SK-N-SH treated with all-trans-retinoic acid at 6 μM for 48 hours (cell line): Measurements from ENCODE around the gene FAM117B.

Experiments used
- ATAC-seq: fragments of 200-7000 bp; cut with Tn5 transposase; 3 replicates; pipeline ENCODE4 v1.9.1; 2020; ENCODE audit warnings: mild to moderate bottlenecking, moderate library complexity
- ARNTL ChIP-seq: fragments of 450-650 bp; formaldehyde crosslinking; IDR thresholded peaks from 2 replicates; pipeline ENCODE4 v1.5.0; 2020; ENCODE audit warnings: low read depth, mild to moderate bottlenecking, moderate library complexity, borderline replicate concordance
- BACH2 ChIP-seq: fragments of 250-450 bp; sonication (Bioruptor Pico); IDR thresholded peaks from 2 replicates; pipeline ENCODE4 v1.9.0; 2021; ENCODE audit warnings: mild to moderate bottlenecking, borderline replicate concordance
- CSDC2 ChIP-seq: fragments of 250-450 bp; sonication (Bioruptor Pico); IDR thresholded peaks from 2 replicates; pipeline ENCODE4 v1.5.0; 2020; ENCODE audit warnings: mild to moderate bottlenecking, moderate library complexity
- ESRRG ChIP-seq: fragments of 250-450 bp; sonication (Bioruptor Pico); IDR thresholded peaks from 2 replicates; pipeline ENCODE4 v1.6.1; 2021; ENCODE audit warnings: mild to moderate bottlenecking
- ISL1 ChIP-seq: fragments of 250-450 bp; sonication (Bioruptor Pico); IDR thresholded peaks from 2 replicates; pipeline ENCODE4 v2.1.2; 2022; ENCODE audit warnings: mild to moderate bottlenecking, moderate library complexity
- OSR1 ChIP-seq: fragments of 250-450 bp; sonication (Bioruptor Pico); IDR thresholded peaks from 2 replicates; pipeline ENCODE4 v1.8.0; 2022; ENCODE audit warnings: moderate library complexity, mild to moderate bottlenecking, inconsistent platforms
- PPARA ChIP-seq: fragments of 250-450 bp; sonication (Bioruptor Pico); IDR thresholded peaks from 2 replicates; pipeline ENCODE4 v1.5.0; 2020; ENCODE audit warnings: mild to moderate bottlenecking, borderline replicate concordance
- RARB ChIP-seq: fragments of 250-450 bp; sonication (Bioruptor Pico); IDR thresholded peaks from 2 replicates; pipeline ENCODE4 v1.8.0; 2021; ENCODE audit warnings: mild to moderate bottlenecking, moderate library complexity
- SNAI2 ChIP-seq: fragments of 250-450 bp; sonication (Bioruptor Pico); IDR thresholded peaks from 2 replicates; pipeline ENCODE4 v1.5.0; 2020; ENCODE audit warnings: mild to moderate bottlenecking, moderate library complexity
- TCF4 ChIP-seq: fragments of 250-450 bp; sonication (Bioruptor Pico); IDR thresholded peaks from 2 replicates; pipeline ENCODE4 v1.8.0; 2021; ENCODE audit warnings: mild to moderate bottlenecking, moderate library complexity, borderline replicate concordance
- TOX ChIP-seq: fragments of 250-450 bp; sonication (Bioruptor Pico); IDR thresholded peaks from 2 replicates; pipeline ENCODE4 v1.8.0; 2021; ENCODE audit warnings: mild to moderate bottlenecking, moderate library complexity, borderline replicate concordance
- TSHZ2 ChIP-seq: fragments of 250-450 bp; sonication (Bioruptor Pico); IDR thresholded peaks from 2 replicates; pipeline ENCODE4 v1.5.0; 2020; ENCODE audit warnings: mild to moderate bottlenecking, moderate library complexity
- ZC3H10 ChIP-seq: fragments of 250-450 bp; sonication (Bioruptor Pico); IDR thresholded peaks from 2 replicates; pipeline ENCODE4 v1.5.1; 2021; ENCODE audit warnings: mild to moderate bottlenecking, moderate library complexity
- ZNF565 ChIP-seq: fragments of 450-650 bp; formaldehyde crosslinking; conservative IDR thresholded peaks from 2 replicates; pipeline ENCODE4 v1.5.0; 2020; ENCODE audit warnings: low read depth, mild to moderate bottlenecking, moderate library complexity
- ZNF70 ChIP-seq: fragments of 450-650 bp; formaldehyde crosslinking; IDR thresholded peaks from 2 replicates; pipeline ENCODE4 v1.5.0; 2020; ENCODE audit warnings: mild to moderate bottlenecking, moderate library complexity
- ZNF8 ChIP-seq: fragments of 450-650 bp; formaldehyde crosslinking; IDR thresholded peaks from 2 replicates; pipeline ENCODE4 v1.5.0; 2020; ENCODE audit warnings: mild to moderate bottlenecking, moderate library complexity
- TF ChIP-seq, protein P1 (sequence below): fragments of 250-450 bp; sonication (Bioruptor Pico); IDR thresholded peaks from 2 replicates; pipeline ENCODE4 v1.8.0; 2021; ENCODE audit warnings: low read depth, mild to moderate bottlenecking, moderate library complexity, borderline replicate concordance
- TF ChIP-seq, protein P2 (sequence below): fragments of 250-450 bp; sonication (Bioruptor Pico); IDR thresholded peaks from 2 replicates; pipeline ENCODE4 v1.8.0; 2020; ENCODE audit warnings: mild to moderate bottlenecking, moderate library complexity, borderline replicate concordance
- TF ChIP-seq, protein P3 (sequence below): fragments of 250-450 bp; sonication (Bioruptor Pico); IDR thresholded peaks from 2 replicates; pipeline ENCODE4 v1.5.1; 2020; ENCODE audit warnings: low read depth, mild to moderate bottlenecking, moderate library complexity

FAM117B gene

DNA sequence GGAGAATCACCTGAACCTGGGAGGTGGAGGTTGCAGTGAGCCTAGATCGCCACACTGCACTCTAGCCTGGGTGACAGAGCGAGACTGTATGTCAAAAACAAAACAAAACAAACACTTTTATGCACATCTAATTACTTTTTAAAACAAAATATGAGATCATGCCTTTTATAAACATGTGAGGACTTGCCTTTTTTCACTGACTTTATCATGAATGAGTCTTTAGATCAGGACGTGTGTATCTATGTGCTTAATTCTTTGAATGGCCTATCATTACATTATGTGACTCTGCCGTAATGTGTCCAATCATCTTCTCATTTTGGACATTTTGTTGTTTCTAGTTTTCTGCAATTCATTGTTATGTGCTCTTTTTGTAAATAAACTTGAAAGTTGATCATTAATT lies 58.7 kb downstream of the FAM117B start:
- TF ChIP-seq RARB (CRISPR knock-in tag) (no peak), ARNTL (CRISPR knock-in tag) (no peak), CSDC2 (CRISPR knock-in tag) (no peak), ISL1 (no peak), BACH2 (CRISPR knock-in tag) (no peak)
- TF ChIP-seq, protein P1, sequence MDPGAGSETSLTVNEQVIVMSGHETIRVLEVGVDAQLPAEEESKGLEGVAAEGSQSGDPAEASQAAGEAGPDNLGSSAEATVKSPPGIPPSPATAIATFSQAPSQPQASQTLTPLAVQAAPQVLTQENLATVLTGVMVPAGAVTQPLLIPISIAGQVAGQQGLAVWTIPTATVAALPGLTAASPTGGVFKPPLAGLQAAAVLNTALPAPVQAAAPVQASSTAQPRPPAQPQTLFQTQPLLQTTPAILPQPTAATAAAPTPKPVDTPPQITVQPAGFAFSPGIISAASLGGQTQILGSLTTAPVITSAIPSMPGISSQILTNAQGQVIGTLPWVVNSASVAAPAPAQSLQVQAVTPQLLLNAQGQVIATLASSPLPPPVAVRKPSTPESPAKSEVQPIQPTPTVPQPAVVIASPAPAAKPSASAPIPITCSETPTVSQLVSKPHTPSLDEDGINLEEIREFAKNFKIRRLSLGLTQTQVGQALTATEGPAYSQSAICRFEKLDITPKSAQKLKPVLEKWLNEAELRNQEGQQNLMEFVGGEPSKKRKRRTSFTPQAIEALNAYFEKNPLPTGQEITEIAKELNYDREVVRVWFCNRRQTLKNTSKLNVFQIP (CRISPR knock-in tag): no peak
- TF ChIP-seq, protein P2, sequence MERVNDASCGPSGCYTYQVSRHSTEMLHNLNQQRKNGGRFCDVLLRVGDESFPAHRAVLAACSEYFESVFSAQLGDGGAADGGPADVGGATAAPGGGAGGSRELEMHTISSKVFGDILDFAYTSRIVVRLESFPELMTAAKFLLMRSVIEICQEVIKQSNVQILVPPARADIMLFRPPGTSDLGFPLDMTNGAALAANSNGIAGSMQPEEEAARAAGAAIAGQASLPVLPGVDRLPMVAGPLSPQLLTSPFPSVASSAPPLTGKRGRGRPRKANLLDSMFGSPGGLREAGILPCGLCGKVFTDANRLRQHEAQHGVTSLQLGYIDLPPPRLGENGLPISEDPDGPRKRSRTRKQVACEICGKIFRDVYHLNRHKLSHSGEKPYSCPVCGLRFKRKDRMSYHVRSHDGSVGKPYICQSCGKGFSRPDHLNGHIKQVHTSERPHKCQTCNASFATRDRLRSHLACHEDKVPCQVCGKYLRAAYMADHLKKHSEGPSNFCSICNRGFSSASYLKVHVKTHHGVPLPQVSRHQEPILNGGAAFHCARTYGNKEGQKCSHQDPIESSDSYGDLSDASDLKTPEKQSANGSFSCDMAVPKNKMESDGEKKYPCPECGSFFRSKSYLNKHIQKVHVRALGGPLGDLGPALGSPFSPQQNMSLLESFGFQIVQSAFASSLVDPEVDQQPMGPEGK (CRISPR knock-in tag): no peak
- TF ChIP-seq, protein P3, sequence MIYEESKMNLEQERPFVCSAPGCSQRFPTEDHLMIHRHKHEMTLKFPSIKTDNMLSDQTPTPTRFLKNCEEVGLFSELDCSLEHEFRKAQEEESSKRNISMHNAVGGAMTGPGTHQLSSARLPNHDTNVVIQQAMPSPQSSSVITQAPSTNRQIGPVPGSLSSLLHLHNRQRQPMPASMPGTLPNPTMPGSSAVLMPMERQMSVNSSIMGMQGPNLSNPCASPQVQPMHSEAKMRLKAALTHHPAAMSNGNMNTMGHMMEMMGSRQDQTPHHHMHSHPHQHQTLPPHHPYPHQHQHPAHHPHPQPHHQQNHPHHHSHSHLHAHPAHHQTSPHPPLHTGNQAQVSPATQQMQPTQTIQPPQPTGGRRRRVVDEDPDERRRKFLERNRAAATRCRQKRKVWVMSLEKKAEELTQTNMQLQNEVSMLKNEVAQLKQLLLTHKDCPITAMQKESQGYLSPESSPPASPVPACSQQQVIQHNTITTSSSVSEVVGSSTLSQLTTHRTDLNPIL (CRISPR knock-in tag): no peak
- no peak for ATAC-seq

GRCh38 chr2:202695166-202695565 lies 60.4 kb downstream of the FAM117B start:
- TF ChIP-seq RARB (CRISPR knock-in tag) (no peak), TOX (CRISPR knock-in tag) (no peak), PPARA (no peak), ZC3H10 (CRISPR knock-in tag) (no peak), ESRRG (no peak), ISL1 (no peak), OSR1 (no peak)
- TF ChIP-seq, protein P1 (CRISPR knock-in tag): no peak
- no peak for ATAC-seq

DNA sequence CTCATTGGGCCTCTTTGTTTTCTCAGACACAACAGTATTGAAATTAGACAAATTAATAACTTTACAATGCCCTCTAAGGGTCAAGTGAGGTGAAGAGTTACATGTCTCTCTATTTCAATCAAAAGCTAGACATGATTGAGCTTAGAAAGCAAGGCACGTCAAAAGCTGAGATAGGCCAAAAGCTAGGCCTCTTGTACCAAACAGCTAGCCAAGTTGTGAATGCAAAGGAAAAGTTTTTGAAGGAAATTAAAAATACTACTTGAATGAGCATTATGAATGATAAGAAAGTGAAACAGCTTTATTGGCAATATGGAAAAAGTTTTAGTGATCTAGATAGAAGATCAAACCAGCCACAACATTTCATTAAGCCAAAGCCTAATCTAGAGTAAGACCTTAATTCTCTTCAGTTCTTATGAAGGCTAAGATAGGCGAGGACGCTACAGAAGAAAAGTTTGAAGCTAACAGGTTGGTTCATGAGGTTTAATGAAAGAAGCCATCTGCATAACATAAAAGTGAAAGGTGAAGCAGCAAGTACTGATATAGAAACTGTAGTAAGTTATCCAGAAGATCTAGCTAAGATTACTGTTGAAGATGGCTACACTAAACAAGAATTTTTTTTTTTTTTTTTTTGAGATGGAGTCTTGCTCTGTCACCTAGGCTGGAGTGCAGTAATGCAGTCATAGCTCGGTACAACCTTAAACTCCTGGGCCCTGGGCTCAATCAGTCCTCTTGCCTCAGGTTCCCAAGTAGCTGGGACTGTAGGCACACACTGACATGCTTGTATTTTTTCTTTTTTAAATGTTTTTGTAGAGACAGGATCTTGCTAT lies 65.5 kb downstream of the FAM117B start:
- TF ChIP-seq OSR1: no peak
- TF ChIP-seq, protein P2 (CRISPR knock-in tag): no peak
- TF ChIP-seq CSDC2 (CRISPR knock-in tag): no peak
- no peak for TF ChIP-seq ARNTL (CRISPR knock-in tag)
- TF ChIP-seq TCF4 (CRISPR knock-in tag): no peak
- TF ChIP-seq SNAI2: no peak
- no peak for TF ChIP-seq TSHZ2
- TF ChIP-seq, protein P1 (CRISPR knock-in tag): no peak
- no peak for TF ChIP-seq RARB (CRISPR knock-in tag)
- TF ChIP-seq ESRRG: no peak
- no peak for TF ChIP-seq BACH2 (CRISPR knock-in tag)
- no peak for TF ChIP-seq TOX (CRISPR knock-in tag)
- TF ChIP-seq ZNF565 (CRISPR knock-in tag): no peak
- no peak for TF ChIP-seq ZNF8
- TF ChIP-seq PPARA: no peak
- no peak for TF ChIP-seq ISL1
- no peak for TF ChIP-seq ZNF70 (CRISPR knock-in tag)
- no peak for TF ChIP-seq ZC3H10 (CRISPR knock-in tag)
- no peak for ATAC-seq
